HG03558 (cell line): Measurements from ENCODE around the gene CLDN19.
"Not testable (repeated sequence)": the region's sequence is repeated elsewhere in the genome, so short reads cannot be mapped to it uniquely, and the experiment has no call there.

ENCODE experiments used
- ATAC-seq: cut with Tn5 transposase; IDR thresholded peaks from one replicate; pipeline ENCODE4 v1.9.1; 2021; ENCODE audit warnings: moderate number of reproducible peaks; ENCODE audit not compliant: unreplicated experiment; ENCODE audit errors: extremely low read depth

Gene CLDN19

DNA sequence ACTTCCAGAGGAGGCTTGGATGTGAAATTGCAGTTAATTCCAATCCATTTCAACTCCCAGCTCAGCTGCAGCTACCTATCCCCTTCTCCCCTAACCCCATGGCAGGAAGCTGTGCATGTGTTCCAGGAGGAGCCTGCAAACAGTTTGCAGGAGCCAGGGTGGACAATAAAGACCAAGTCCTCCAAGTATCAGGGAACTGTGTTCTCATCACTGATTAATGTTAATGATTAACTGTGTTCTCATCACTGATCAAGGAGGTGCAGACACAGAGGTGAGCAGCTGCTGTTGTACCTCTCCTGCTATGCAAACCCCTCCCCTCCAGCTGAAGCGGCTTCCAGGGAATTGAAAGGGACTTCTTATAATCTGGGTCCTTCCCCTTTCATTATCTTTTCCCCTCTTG lies 19.2 kb downstream of the CLDN19 start:
- ATAC-seq = no peak

DNA sequence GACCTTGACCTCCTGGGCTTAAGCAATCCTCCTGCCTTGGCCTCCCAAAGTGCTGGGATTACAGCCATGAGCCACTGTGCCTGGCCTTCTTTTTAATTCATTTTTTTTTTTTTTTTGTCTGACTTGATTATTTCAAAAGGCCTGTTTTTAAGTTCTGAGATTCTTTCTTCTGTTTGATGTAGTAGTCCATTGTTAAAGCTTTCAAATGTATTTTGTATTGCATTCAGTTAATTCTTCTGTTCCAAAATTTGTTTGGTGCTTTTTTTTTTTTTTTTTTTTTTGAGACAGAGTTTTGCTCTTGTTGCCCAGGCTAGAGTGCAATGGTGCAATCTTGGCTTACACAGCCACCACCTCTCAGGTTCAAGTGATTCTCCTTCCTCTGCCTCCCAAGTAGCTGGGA lies 25.6 kb downstream of the CLDN19 start:
- not testable (repeated sequence) for ATAC-seq

DNA sequence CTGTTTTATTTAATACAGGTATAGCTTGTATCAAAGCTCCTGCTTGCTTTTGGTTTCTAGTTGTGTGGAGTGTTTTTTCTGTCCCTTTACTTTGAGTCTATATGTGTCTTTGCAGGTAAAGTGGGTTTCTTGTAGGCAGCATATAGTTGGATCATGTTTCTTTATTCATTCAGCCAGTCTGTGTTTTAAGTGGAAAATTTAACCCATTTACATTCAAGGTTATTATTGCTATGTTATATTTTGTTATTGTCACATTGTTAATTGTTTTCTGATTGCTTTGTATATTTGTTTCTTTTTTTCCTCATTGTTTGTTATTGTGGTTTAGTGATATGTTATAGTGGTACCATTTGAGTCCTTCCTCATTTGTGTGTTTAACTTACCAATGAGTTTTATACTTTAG lies 26.7 kb downstream of the CLDN19 start:
- ATAC-seq = no peak

DNA sequence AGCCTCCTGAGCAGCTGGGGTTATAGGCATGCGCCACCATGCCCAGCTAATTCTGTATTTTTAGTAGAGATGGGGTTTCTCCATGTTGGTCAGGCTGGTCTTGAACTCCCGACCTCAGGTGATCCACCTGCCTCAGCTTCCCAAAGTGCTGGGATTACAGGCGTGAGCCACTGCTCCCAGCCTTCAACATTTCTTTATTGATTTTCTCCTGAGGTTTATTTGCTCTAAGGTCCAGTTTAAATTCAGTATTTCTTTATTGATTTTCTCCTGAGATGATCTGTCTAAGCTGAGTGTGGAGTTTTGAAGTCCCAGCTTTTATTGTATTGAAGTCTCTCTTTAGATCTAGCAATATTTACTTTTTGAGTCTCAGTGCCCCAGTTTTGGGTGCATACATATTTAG lies 27.2 kb downstream of the CLDN19 start:
- not testable (repeated sequence) for ATAC-seq

DNA sequence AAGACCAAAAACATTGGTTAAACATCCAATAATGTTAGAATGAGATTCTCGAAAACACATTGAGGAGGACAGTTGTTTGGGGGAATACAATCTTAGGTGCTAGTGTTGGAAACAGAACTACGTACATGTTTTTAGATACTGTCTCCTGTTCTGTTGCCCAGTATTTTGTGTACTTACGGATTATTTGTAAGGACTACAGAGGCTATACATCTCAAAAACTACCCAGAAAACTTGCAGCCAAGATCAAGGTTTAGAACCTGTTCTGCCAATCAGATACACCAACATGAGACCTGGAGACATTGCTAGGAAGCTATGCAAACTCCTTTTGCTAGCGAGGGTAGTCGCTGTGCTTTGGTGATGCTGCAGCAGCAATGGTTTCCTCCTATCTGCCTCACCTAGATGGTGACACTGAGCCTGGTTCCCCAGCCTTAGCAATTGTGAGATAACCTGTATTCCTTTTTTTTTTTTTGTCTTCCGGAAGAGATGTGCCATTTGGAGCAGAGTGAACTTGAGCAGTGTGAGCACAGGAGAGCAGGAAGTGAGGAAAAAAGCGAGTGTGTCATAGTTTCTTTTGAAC lies 36.1 kb downstream of the CLDN19 start:
- no peak for ATAC-seq

DNA sequence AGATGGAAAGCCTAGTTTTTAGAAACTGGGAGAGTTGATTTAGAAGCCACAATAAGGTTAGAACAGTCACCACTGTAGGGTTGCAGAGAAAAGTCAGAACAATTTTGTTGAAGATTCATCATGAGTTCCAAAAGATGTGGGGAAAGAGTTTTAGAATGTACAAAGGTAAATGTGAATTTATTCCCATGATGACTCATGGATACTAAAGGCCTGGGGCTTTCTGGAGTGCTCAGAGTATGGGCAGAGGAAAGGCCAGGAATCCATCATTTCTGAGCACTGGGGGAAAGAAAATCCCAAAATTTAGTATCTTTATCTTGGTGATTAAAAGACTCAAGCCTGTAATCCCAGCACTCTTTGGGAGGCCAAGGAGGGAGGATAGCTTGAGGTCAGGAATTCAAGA lies 40.0 kb downstream of the CLDN19 start:
- no peak for ATAC-seq

DNA sequence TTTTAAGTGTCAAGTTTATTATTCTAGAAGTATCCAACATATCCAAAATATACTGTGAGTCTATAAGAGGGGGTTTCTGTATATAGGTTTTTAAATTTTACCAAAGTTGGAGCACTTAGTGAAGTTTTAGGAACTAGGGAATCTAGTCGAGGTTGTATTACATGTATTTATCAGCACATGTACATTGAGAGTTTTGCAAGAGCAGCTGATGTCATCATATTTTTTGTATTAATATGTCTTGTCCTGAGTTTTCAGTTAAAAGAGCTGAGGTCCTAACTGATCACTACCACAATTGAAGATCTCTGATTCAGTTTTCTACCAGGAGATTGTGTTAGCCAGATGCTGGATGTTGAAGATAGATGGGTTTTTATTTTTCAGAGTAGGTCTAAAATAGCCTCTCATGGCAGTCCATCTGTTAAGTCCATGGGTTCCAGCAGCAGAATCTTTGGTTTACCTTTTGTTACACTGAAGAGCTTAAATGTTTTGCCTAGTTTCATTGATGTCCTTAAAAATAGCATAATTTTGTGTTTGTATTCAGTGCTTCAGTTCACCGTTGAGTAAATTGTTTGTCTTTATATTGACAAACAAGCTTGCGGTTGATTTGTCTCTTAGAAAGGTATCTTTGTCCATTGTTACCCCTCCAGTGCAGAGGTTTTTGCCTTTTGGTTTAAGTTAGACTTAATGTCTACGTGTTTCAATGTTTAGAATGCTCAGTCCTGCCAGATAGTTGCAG lies 41.8 kb downstream of the CLDN19 start:
- ATAC-seq = no peak

DNA sequence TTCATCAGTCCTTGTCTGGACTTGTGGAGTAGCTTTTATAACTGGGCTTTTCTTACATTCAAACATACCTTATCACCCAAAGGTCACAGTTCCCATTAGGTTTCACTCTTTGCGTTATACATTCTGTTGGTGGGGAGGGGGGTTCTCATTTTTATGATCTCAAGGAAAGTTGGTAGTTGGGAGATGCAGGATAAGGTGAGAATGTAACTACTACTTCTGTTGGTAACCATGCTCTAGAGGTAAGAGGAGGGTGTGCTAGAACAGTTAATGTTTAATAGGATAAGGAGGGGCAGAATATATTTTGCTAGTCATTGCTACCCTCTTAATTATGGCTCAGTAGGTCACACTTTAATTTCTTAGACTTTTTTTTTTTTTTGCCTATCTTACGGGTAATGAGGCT lies 47.1 kb downstream of the CLDN19 start:
- no peak for ATAC-seq

DNA sequence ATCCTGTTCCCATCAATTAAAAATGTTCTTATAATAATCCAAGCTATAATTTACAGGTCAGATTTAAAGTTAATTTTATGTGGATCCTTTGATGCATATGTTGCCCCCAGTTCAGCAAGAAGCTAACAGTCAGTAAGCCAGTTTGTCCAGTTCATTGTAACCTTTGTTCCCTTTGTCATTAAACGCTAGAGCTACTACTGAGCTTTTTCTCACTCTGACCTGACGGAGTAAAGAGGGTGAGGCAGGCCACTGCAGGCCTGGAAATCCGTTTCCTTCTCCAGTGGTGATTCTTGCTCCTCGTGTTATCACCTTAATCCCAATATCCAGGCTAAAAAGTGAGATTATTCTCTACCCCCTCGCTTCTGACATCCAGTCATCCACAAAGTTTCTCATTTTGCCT lies 47.6 kb downstream of the CLDN19 start:
- ATAC-seq = no peak

DNA sequence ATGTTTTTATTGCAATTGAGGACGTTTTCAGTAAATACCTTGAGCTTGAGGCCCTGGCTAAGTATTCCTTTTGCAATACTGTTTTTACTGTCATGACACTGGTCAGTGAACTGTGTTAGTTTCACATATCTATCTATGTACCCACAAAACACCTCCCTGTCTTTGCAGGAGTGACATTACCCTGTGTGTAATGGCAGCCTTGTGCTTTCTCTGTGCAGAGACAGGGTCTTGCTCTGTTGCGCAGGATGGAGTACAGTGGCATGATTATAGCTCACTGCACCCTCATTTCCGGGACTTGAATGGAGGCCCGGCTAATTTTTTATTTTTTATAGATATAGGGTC lies 48.9 kb downstream of the CLDN19 start:
- ATAC-seq = no peak

DNA sequence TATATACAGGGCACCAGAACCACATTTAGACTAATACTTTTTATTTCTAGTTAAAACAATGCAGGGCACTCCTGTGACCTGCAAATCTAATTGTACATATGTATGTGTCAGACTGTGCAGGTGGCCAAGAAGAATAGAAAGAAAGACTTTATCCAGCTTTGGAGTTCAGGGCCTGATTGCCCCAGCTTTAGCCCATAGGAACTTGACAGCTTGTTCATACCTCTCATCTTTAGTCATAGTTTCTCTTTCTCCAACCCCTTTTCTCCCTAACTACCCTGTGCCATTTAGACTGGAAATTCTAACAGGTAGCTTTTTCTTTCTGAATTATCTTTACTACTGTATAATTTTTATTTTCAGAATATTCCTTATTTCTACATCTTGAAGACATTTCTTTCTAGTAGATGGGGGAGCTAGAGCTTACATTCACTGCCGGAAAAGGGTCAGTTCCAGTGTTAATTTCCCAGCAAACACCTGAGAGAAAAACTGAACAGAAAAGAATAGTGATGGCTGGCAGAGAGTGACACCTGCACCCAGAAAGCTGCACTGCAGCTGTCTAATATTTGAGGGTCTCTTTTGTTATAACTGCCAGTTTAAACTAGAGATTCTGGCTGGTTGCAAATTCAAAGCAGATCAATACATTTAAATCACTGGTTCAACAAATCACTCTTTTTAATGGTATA lies 49.4 kb downstream of the CLDN19 start:
- ATAC-seq = no peak

DNA sequence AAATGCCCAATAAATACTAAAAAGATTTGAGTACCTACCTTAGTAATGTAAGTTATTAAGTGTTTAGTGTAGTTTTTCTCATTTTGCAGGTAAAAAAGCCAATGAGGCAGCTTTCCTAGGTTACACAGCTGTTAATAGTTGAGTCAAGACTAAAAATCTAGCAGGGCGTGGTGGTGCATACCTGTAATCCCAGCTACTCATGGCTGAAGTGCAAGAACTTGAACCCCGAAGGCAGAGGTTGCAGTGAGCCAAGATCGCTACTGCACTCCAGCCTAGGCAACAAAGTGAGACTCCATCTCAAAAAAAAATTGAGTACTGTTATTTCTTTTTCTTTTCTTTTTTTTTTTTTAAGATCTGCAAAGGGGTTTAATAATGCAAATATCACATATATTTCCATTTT lies 50.1 kb downstream of the CLDN19 start:
- ATAC-seq = no peak

DNA sequence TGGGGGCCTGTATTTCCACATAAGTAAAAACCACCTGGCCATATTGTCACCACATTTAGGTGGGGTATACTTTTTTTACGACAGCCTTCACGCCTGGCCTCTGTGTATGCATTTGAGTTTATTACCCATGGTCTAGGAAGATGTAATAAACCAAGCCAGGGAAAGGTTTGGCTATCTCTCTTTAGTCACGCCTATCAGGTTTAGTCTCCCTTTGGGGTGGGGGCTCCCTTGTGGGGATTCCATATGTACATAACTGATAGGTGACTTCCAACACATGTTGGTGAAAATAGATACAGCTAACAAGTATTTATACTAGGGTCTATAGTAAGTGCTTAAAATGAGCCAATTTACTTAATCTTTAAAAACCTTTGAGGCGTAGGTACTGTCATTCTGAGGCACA lies 53.6 kb downstream of the CLDN19 start:
- no peak for ATAC-seq

DNA sequence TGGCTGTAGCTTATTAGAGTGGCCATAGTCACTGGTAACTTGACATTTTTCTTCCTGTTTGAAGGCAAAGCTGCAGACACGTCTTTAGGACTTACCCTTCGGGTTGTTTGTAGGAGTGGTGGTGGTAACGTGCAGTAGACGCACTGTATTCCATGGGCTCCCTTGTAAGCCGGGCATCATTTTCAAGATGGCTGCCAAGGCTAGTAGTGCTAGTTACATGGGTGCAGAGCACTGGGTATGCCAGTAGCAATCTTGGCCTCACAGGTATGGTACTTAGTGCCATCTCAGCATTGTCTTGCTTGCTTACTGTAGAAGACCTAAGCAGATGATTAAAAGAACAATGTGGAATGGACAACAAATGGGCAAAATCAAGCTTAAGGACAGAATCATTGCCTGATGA lies 55.9 kb downstream of the CLDN19 start:
- no peak for ATAC-seq
